ENCODE data around the gene TBC1D19. TPM values are rescaled to one million over a fixed set of nuclear protein-coding genes. Genes with fewer than 3 reads are reported as not detected.
A peak's percentile ranks its signal among the peaks of the same experiment; 100 is the strongest.
"Not testable (repeated sequence)": the region's sequence is repeated elsewhere in the genome, so short reads cannot be mapped to it uniquely, and the experiment has no call there.

TBC1D19 gene, protein sequence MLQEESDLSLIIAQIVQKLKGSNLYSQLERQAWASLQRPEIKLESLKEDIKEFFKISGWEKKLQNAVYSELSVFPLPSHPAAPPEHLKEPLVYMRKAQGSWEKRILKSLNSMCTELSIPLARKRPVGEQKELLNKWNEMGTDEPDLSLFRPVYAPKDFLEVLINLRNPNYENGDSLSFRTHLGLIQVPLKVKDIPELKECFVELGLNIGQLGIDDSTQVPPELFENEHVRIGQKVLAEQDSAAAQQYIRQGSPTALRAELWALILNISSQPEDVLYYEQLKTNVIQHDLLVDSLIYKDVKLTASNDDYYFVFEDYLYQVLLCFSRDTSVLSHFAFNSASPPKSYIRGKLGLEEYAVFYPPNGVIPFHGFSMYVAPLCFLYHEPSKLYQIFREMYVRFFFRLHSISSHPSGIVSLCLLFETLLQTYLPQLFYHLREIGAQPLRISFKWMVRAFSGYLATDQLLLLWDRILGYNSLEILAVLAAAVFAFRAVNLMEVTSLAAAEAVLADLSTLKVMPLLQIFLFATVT
- polyA plus RNA-seq (2013, experiment 1 of 2; ENCODE audit: insufficient read length), result 11.4 TPM
- 14.4 TPM for polyA plus RNA-seq (2013, experiment 2 of 2; ENCODE audit: insufficient read length)

DNA sequence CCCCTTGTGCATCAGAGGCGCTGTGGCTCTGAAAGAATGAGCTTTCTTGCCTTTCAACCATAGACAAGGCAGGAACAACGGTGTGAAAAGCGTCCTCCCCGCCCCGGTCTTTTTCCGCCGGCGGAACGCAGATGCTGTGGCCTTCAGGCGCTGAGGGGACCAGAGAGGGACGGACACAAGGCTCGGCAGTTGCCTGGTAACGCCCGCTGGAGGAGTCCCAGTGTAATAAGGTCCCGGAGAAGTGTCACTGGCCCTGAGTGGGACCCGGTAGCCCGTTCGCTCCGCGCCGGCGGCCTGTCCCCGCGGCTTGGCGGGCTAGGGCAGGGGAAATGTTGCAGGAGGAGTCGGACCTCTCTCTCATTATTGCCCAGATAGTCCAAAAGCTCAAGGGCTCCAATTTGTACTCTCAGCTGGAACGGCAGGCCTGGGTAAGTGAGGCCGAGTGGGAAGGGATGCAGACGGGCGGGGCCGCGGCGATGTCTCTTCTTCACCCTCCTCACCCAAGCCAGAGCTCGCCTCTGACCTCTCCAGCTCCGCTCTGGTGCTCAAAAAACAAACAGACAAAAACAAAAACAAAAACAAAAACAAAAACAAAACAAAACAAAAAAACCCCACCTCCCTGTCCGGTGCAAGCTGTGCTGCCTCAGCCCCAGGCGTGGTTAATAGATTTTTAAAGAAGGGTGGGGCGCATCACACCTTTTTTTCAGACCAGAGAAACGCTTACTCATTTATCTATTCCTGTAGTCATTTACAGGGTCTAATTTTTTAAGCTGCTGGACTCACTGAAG, at the start of gene TBC1D19:
Gene TBC1D19, plus strand, starts transcription at position 220 of the 788 bp plus-strand sequence. Its CDS starts 110 bp downstream, at position 330.
- DNase-seq, result peak; percentile 90

DNA sequence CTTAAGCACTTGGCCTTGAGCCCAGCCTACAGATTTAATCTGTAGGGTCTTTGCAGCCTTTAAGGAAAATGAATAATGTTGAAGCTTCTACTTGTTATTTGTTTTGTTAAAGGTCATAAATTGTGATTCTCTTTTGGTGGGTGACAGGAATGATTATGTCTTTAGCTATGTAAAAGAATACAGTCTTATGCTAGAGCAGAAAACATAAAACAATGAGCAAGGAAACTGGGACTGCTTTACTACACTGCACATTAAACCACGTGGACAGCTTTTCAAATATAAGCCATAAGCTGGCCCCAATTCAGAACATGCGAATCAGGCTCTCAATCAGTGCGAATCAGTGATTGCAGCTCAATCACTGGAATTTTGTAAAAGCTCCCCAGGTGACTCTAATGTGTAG, 40.9 kb upstream of the TBC1D19 start:
- peak; percentile 31 for DNase-seq

DNA sequence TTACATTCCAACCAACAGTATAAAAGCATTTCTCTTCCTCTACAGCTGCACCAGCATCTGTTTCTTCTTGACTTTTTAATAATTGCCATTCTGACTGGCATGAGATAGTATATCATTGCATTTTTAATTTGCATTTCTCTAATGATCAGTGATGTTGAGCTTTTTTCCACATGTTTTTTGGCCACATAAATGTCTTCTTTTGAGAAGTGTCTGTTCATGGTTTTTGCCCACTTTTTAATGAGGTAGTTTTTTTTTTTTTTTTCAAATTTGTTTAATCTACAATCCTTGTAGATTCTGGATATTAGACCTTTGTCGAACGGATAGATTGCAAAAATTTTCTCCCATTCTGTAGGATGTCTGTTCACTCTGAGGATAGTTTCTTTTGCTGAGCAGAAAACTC, 39.5 kb upstream of the TBC1D19 start:
- DNase-seq, result no peak

DNA sequence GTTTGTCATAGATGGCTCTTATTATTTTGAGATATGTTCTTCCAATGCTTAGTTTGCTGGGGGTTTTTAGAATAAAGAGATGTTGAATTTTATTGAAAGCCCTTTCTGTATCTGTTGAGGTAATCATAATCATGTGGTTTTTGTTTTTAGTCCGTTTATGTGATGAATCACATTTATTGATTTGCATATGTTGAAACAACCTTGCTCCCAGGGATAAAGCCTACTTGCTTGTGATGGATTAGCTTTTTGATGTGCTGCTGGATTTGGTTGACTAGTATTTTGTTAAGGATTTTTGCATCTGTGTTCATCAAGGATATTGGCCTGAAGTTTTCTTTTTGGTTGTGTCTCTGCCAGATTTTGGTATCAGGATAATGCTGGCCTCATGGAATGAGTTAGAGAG, 35.5 kb upstream of the TBC1D19 start:
- DNase-seq, result not testable (repeated sequence)

DNA sequence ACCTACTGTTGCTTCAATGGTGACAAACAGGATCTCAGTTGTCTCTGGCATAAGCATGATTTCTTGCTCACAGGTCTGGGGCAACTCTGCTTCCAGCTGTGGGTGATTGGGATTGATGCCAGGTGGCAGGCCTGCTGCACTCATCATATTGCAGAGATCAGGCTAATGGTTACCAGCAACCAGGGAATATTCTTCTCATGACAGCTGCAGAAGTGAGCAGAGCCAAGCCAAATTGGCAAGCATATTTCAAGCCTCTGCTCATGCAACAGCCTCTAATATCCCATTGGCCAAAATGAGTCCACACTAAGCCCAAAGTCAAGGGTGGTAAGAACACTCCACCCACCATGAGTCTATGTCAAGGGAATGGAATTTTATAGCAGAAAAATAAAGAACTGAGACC, 26.7 kb upstream of the TBC1D19 start:
- DNase-seq, result peak; percentile 98

DNA sequence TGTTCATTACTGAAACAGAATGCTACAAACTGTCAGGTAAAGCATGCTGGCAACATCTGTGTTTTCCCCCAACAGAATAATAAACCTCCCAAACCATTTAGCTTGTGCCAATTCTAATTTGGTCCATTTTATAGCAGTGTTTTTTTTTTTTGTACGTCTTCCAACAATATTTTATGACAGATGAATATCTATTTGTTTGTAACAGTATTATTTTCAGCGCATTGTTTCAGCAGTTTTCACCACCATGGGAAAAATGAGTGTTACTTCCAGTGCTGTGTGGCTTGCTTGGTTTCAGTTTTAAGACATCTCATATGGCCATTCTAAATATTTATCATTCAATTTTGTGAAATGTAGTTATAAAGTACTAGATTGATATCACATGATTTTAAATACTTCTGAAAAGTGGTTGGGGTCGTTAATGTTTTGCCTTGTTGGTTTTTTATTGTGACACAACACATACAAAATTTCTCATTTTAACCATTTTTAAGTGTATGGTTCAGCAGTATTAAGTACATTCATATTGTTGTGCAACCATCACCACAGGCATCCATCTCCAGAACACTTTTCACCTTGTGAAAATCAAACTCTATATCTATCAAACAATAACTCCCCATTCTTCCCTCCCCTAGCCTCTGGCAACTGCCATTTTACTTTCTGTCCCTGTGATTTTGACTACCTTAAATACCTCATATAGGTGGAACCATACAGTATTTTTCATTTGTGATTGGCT, 25.6 kb upstream of the TBC1D19 start:
- DNase-seq, result no peak

DNA sequence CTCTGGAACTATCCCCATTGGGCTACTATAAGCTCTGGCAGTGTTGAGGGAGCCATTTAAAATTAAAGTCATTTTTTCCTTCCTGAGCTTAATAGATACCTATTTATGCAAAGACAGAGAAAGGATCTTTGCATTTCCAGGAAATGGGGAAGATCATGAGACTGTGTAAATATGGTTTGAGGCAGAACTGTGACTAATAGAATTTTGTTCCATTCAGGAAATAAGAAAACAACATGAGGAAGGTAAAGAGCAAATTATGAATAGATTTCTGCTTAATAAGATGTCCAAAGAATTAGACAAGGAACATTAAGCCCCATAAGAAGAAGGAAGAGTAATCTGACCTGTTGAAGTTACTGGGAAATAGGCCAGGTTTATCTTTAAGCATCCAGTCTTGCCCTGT, 17.8 kb upstream of the TBC1D19 start:
- DNase-seq, result no peak

DNA sequence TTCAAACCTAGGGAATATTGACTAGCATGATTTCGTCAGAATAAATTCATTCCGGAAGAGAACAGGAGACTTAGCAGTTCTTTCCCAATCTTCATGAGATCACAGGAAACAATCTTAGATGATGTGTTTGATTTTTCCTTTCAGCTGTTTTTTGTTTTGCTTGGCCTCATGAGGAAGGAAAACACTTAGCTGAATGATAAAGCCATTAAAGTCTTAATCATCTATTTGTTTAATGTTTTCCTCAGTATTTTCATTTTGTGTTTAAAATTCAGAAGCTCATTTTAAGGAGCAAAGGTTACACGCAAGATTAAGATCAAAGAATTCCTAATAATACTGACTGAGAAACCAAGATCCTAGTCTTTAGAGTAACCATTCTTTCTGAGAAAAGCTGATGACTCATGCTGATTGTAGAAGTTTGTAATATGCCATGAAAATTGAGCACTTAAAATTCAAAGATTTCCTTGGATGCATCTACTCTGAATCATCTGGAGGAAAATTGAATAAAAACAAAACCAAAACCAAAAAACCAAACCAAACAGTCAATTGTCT, 15.4 kb upstream of the TBC1D19 start:
- peak; percentile 92 for DNase-seq

DNA sequence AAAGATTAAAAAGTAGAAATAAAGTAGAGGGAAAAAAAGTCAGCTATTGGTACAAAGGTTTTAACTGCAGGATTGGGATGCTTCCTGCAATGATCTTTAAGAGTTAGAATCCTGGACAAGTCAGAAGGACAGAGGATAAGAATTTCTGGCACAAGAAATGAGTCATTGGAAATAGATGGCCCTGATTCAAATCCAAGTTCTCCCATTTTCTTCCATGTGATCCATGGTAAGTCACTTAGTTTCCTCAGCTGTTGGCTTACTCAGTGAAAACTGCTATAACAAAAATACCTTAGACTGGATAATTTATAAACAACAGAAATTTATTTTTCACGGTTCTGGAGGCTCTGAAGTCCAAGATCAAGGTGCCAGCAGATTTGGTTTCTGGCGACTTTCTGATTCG, 13.3 kb upstream of the TBC1D19 start:
- no peak for DNase-seq

DNA sequence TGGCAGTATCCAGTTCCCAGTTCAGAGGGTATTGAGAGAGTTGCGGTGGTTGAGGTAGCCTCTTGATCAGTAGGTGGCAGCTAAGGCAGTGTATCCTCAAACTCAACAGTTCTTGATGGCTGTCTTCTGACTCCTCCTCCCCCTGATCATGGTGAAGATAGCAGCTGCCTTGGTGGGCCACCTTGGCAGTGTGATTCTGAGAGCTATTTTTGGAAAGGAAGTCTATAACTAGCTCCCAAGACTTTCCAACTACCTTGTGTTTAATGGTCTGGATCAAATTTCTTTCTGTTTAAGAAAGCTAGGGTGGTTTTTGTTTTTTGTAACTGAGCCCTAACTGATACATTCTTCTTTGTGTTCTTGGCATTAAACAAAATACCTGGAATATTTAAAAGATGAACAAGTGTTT, 10.5 kb upstream of the TBC1D19 start:
- no peak for DNase-seq

DNA sequence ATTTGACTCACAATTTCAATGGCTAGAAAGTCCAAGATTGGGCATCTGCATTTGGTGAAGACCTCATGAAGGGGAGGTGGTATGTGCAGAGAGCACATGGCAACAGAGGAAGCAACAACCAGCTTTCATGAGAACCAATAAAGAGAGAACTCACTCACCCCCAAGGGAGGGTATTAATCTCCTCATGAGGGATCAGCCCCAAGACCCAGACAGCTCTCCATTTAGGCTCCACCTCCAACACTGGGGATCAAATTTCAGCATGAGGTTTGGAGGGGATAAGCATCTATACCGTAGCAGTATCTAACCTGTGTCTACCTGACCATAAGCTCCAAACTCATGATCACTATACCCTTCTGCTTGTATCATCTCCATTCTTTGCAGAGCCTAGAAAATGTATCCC, 9.3 kb upstream of the TBC1D19 start:
- DNase-seq, result no peak

DNA sequence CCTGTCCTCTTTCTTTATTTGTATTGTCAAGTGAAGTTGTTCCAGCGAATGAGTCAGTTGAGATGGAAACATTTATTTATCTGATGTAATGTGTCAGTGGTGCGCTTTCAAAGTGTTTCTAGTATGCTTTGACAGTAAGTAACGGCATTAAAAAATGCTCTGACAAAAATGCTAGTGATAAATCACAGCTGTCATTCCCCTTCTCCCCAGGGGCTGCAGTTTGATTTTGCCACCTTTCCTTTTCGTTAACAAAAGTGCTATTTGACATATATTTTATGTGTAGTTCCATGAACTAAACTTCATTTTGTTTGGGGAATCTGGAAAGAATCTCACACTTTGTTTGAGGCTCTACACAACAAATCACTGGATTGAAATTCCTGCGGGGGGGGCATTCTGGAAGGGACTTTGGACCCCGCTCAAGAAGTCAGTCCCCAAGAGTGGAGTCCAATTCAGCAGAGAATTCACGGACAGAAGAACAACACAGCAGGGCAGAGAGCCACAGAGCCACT, 7.6 kb upstream of the TBC1D19 start:
- peak; percentile 78 for DNase-seq

DNA sequence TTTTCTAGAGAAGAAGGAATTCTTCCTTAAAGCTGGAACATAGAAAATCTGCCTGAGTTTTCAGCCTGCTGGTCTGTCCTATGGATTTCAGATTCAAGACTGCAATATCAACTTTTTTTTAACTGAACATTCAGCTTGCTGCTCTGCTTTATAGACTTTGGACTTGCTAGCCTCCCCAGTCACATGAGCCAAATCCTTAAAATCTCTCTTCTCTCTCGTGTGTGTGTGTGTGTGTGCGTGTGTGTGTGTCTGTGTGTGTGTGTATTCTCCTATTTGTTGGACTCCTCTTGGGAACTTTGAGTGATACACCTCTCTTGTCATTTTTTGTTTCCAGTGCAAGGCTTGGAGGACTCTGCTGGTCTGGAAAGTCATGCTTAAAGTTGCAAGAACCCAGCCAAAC, 6.8 kb upstream of the TBC1D19 start:
- DNase-seq, result no peak

DNA sequence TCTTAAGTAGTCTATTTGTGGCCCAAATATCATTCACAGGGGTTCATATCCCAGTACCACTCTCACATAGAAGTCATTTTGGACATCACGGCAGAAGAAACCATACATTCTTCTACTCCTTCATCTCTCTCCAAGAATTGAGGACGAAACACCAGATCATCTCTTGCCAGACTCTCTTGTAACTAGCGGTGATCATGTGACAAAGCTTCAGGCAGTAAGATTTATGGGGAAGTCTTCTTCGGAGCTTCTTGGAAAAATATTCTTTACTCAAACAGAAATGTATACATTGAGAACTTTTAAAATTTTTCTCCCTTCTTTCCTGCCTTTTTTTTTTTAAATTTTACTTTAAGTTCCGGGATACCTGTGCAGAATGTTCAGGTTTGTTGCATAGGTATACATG, 4.7 kb upstream of the TBC1D19 start:
- DNase-seq, result no peak

DNA sequence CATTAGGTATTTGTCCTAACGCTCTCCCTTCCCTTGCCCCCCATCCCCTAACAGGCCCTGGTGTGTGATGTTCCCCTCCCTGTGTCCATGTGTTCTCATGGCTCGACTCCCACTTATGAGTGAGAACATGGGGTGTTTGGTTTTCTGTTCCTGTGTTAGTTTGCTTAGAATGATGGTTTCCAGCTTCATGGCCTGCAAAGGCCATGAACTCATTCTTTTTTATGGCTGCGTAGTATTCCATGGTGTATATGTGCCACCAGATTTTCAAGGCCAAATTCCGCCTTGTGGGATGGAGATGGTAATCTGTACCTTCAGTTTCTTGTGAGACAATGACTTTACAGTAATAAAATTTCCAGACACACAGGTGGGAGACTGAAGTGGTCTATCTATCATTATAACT, 2.5 kb upstream of the TBC1D19 start:
- DNase-seq, result not testable (repeated sequence)

DNA sequence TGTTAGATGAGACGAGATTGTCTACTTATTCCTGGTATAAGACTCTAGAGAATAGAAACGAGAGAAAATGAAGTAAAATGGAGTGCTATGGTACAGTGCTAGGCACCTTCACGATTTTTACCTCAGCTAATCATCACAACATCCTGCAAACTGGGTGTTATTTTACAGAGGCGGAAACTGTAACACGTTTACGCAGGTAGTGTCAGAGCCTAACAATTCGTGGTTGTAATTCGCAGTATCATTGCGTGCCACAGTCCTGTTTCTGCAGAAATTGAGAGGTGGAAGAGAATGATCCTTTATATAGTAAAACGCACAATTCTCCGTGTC, 383 bp upstream of the TBC1D19 start:
- no peak for DNase-seq

DNA sequence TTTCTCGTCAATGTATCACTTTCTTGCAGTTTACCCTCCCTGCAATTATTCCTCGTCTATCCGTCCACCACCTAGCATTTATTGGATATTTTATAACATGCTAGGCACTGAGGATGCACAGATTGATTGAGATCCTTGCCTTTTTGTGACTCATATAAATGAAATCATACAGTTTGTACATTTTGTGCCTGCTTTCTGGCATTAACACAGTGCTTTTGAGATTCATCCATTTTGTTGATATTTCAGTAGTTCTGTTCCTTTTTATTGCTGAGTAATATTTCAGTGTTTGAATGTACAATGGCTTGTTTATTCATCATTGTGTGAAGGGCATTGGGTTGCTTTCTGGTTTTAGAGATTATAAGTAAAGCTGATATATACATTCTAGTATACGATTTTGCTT, 841 bp downstream of the TBC1D19 start:
- DNase-seq, result no peak

DNA sequence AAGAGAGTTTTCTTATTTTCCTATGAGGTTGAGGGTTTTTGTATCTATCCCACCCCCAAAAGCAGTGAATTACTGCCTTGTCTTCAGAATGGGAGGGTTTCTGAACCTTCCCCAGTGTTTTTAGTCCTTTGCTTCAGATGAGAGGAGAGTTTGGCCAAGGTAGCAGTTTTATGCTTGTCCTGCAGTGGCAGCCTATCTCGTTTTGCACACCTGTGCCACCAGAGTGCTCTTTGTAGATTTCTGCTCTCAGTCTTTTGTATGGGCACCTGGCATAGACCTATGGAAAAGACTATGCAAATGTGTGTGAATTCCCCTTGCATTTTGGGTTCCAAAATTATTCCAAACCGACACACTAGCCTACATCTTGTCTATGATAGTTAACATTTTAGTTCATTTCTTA, 5.8 kb downstream of the TBC1D19 start:
- no peak for DNase-seq

DNA sequence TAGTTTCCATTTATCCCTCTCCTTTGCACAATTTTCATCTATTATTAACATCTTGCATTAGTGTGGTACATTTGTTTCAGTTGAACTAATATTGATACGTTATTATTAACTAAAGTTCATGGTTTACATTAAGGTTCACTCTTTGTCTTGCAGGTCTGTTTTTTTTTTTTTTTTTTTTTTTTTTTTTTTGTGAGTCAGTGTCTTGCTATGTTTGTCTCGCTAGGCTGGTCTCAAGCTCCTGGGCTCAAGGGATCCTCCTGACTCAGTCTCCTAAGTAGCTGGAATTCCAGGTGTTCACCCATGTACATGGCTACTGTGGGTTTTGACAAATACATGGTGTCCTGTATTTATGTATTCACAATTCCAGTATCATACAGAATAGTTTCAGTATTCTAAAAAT, 6.8 kb downstream of the TBC1D19 start:
- DNase-seq, result peak; percentile 32

DNA sequence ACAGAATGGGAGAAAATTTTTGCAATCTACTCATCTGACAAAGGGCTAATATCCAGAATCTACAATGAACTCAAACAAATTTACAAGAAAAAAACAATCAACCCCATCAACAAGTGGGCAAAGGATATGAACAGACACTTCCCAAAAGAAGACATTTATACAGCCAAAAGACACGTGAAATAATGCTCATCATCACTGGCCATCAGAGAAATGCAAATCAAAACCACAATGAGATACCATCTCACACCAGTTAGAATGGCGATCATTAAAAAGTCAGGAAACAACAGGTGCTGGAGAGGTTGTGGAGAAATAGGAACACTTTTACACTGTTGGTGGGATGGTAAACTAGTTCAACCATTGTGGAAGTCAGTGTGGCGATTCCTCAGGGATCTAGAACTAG, 9.7 kb downstream of the TBC1D19 start:
- DNase-seq, result not testable (repeated sequence)

DNA sequence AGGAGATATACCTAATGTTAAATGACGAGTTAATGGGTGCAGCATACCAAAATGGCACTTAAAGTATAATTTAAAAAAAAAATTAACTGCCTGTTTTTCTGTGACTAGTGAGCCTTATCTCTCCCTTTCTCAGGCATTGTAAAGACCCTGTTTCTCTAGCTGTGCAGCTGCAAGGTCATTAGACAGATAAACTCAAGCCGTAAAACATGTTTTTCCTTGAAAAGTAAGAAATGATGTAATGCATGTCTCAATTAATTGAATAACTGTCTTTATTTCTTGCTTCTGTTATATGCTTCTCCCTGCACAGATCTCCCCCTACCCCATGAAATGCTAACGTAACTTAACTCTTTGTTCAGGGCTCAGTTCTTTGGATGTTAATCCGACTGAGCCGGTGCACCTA, 10.5 kb downstream of the TBC1D19 start:
- DNase-seq, result no peak

DNA sequence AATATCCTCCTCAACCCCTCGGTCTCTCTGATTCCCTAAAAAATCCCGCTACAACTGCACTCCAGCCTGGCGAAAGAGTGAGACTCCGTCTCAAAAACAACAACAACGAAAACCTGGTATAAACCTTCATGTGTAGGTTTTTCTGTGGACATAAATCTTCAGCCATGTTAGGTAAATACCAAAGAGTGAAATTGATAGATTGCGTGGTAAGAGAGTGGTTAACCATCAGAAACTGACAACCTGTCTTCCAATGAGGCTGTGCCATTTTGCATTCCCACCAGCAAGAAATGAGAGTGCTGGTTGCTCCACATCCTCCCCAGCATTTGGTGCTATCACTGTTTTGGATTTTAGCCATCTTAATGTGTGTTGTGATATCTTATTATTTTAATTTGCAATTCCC, 10.9 kb downstream of the TBC1D19 start:
- no peak for DNase-seq
